SU-DHL-6 (cell line): Measurements from ENCODE around the gene RAB6B.

Experiments used
- H2AFZ ChIP-seq: fragments of 200-600 bp; sonication (generic); 2 replicates; pipeline ENCODE4 v1.6.1; 2014; ENCODE audit warnings: low read depth, mild to moderate bottlenecking, moderate library complexity, mixed read lengths, antibody characterized with exemption, low read length; ENCODE audit not compliant: severe bottlenecking
- H3F3A ChIP-seq: fragments of 200-600 bp; shearing (Covaris generic); 2 replicates; pipeline ENCODE4 v1.6.0; 2016; ENCODE audit warnings: antibody characterized with exemption, mild to moderate bottlenecking; ENCODE audit not compliant: insufficient read depth
- H3K27ac ChIP-seq: fragments of 200-600 bp; sonication (generic); 2 replicates; pipeline ENCODE4 v1.5.1; 2016; ENCODE audit warnings: low read depth, mild to moderate bottlenecking, low read length, moderate library complexity, mixed read lengths
- H3K27me3 ChIP-seq: fragments of 200-600 bp; sonication (generic), shearing (Covaris generic); 2 replicates; pipeline ENCODE4 v1.6.0; 2014; ENCODE audit warnings: mild to moderate bottlenecking, low read length
- H3K36me3 ChIP-seq: fragments of 200-600 bp; sonication (generic); 2 replicates; pipeline ENCODE4 v1.6.1; 2014; ENCODE audit warnings: mild to moderate bottlenecking, low read length, mixed read lengths
- H3K4me2 ChIP-seq: fragments of 300-600, 200-600 bp; shearing (Covaris generic), sonication (generic); 2 replicates; pipeline ENCODE4 v1.6.0; 2014; ENCODE audit warnings: low read length, low read depth, mild to moderate bottlenecking; ENCODE audit not compliant: poor library complexity, severe bottlenecking
- H3K4me3 ChIP-seq: fragments of 200-600 bp; sonication (generic); 2 replicates; pipeline ENCODE4 v1.5.1; 2014; ENCODE audit warnings: antibody characterized with exemption, low read length, mild to moderate bottlenecking, mixed read lengths; ENCODE audit not compliant: insufficient read depth, poor library complexity, severe bottlenecking
- H3K79me2 ChIP-seq: fragments of 200-600 bp; sonication (generic); 2 replicates; pipeline ENCODE4 v1.6.1; 2014; ENCODE audit warnings: mild to moderate bottlenecking, low read length, moderate library complexity; ENCODE audit not compliant: insufficient read depth
- H3K9ac ChIP-seq: fragments of 200-600 bp; sonication (generic); 2 replicates; pipeline ENCODE4 v1.7.0; 2014; ENCODE audit warnings: mild to moderate bottlenecking, low read length
- H3K9me2 ChIP-seq: fragments of 200-600 bp; sonication (generic); replicated peaks from 2 replicates; pipeline ENCODE4 v1.6.1; 2014; ENCODE audit warnings: low read length; ENCODE audit not compliant: insufficient read depth
- H3K9me3 ChIP-seq: fragments of 200-600 bp; sonication (generic); 2 replicates; pipeline ENCODE4 v1.6.1; 2014; ENCODE audit warnings: low read length, mixed read lengths; ENCODE audit not compliant: insufficient read depth
- H4K20me1 ChIP-seq: fragments of 200-600 bp; sonication (generic); 2 replicates; pipeline ENCODE4 v1.6.1; 2014; ENCODE audit warnings: low read depth, mild to moderate bottlenecking, antibody characterized with exemption, low read length, moderate library complexity, mixed read lengths
- EZH2phosphoT487 ChIP-seq: fragments of 200-600 bp; sonication (generic), shearing (Covaris generic); conservative IDR thresholded peaks from 2 replicates; pipeline ENCODE4 v1.6.1; 2018; ENCODE audit warnings: mild to moderate bottlenecking, antibody characterized with exemption, low read length, moderate library complexity, mixed read lengths
- TF ChIP-seq, protein P1 (sequence below): fragments of 200-600 bp; sonication (generic); IDR thresholded peaks from one replicate; pipeline ENCODE4 v1.5.1; 2017; ENCODE audit warnings: antibody characterized with exemption, mild to moderate bottlenecking, low read length, moderate library complexity; ENCODE audit not compliant: insufficient read depth, poor library complexity, severe bottlenecking

RAB6B gene

DNA sequence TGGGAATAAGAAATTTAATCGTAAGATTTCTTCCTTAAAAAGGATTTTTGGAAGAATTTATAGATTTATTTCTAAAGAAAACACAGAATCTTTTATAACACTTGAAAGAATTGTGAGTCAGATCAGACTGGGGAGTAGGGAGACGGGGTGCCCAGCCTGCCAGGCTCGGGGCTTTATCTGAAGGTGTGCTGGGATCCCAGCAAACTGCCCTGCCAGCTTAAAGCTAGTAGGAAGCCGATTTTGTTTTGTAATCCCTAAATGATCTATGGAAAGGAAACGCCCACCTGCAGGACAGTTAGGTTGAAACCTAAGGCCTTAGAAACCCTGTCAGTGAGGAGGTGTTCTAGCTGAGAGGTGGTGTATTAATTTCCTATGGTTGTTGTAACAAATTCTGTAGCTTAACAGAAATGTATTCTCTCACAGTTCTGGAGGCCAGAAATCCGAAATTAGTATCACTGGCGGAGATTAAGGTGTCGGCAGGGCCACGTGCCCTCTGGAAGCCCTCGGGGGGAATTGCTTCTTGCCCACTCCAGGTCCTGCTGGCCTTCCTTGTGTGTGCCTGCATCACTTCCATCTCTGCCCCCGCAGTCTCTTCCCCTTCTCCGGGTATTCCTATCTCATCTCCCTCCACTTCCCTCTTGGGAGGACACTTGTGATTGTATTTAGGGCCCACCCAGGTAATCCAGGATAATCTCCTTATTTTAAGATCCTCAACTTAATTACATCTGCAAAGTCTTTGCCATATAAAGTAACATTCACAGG lies 19.3 kb upstream of the RAB6B start:
- no peak overlapping the region for H2AFZ ChIP-seq
- TF ChIP-seq, protein P1, sequence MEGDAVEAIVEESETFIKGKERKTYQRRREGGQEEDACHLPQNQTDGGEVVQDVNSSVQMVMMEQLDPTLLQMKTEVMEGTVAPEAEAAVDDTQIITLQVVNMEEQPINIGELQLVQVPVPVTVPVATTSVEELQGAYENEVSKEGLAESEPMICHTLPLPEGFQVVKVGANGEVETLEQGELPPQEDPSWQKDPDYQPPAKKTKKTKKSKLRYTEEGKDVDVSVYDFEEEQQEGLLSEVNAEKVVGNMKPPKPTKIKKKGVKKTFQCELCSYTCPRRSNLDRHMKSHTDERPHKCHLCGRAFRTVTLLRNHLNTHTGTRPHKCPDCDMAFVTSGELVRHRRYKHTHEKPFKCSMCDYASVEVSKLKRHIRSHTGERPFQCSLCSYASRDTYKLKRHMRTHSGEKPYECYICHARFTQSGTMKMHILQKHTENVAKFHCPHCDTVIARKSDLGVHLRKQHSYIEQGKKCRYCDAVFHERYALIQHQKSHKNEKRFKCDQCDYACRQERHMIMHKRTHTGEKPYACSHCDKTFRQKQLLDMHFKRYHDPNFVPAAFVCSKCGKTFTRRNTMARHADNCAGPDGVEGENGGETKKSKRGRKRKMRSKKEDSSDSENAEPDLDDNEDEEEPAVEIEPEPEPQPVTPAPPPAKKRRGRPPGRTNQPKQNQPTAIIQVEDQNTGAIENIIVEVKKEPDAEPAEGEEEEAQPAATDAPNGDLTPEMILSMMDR, result no peak
- no peak for TF ChIP-seq EZH2phosphoT487
- no peaks in the 10 kb centered on the region for H3K9me3 ChIP-seq
- H3K9ac ChIP-seq, result no peak overlapping the region
- H4K20me1 ChIP-seq, result no peaks in the 10 kb centered on the region
- H3K4me2 ChIP-seq, result no peak overlapping the region
- no peak overlapping the region for H3K27ac ChIP-seq
- H3K9me2 ChIP-seq, result no peaks in the 10 kb centered on the region
- H3K79me2 ChIP-seq, result no peaks in the 10 kb centered on the region
- no peaks in the 10 kb centered on the region for H3F3A ChIP-seq
- H3K36me3 ChIP-seq, result no peaks in the 10 kb centered on the region
- no peaks in the 10 kb centered on the region for H3K27me3 ChIP-seq
- no peak overlapping the region for H3K4me3 ChIP-seq

DNA sequence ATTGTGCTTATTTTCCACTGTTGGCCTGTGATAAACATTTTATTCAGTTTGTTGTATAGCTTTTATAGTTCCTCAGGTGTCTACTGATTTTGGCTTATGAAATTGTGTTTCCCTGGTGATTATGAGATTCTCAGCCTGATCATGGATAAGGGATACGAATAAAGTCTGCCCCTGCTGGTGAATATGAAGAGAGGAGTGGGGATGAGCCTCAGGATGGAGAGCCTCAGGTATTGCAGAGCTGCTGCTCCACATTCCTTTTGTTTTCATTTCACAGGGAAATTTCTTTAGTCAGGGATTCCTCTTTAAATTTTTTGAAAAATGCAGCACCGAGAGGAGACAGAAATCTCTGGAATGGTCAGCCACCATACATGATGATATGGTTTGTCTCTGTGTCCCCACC lies 14.7 kb upstream of the RAB6B start:
- Histone ChIP-seq H3K36me3 (no peaks in the 10 kb centered on the region; the same call in 1 of the 2 replicates), H3K79me2 (no peaks in the 10 kb centered on the region), H3K4me2 (no peak overlapping the region), H3K27me3 (no peaks in the 10 kb centered on the region), H3K27ac (no peak overlapping the region), H3K4me3 (no peak overlapping the region), H3K9ac (no peak overlapping the region), H3K9me2 (no peaks in the 10 kb centered on the region), H3K9me3 (no peaks in the 10 kb centered on the region), H3F3A (no peaks in the 10 kb centered on the region), H4K20me1 (no peaks in the 10 kb centered on the region), H2AFZ (no peak overlapping the region)
- TF ChIP-seq, protein P1, result no peak
- TF ChIP-seq EZH2phosphoT487, result no peak

- Histone ChIP-seq H3F3A (no peaks in the 10 kb centered on the region), H3K9me3 (no peaks in the 10 kb centered on the region), H3K4me2 (no peak overlapping the region), H3K9ac (no peak overlapping the region), H3K36me3 (no peaks in the 10 kb centered on the region; the same call in 1 of the 2 replicates), H3K9me2 (no peaks in the 10 kb centered on the region), H4K20me1 (no peaks in the 10 kb centered on the region), H3K4me3 (no peak overlapping the region), H3K27me3 (no peaks in the 10 kb centered on the region), H3K27ac (no peak overlapping the region), H3K79me2 (no peaks in the 10 kb centered on the region), H2AFZ (no peak overlapping the region)
- TF ChIP-seq, protein P1, result no peak
- TF ChIP-seq EZH2phosphoT487, result no peak
Observed at GRCh38 chr3:133905376-133905775, 9.7 kb upstream of the RAB6B start.
